Omental fat pad (tissue), 4 donors: ENCODE results near the gene SVEP1. TPM values are rescaled to one million over a fixed set of nuclear protein-coding genes. Genes with fewer than 3 reads are reported as not detected.

ENCODE experiments used
- ATAC-seq: fragments of 150-250 bp; one replicate; pipeline ENCODE4 v1.9.1; 2016; ENCODE audit warnings: mild to moderate bottlenecking, moderate library complexity; ENCODE audit not compliant: low FRiP score
- DNase-seq: peaks from one replicate; pipeline ENCODE4 v3.0.0-alpha.2; 2019; ENCODE audit warnings: low spot score
- total RNA-seq, 4 donors: library from RNA; depleted of rRNA; stranded (reverse); fragments of >200 nt; gene quantifications; one replicate each; pipeline ENCODE4 v1.1.0, GENCODE V29; 2016
- TF ChIP-seq, protein P1 (sequence below), 3 donors: fragments of 450-650 bp; IDR thresholded peaks; one replicate each; pipeline ENCODE4 v1.5.1; 2016 to 2017; ENCODE audit warnings: antibody characterized with exemption in 3 of 3, mild to moderate bottlenecking in 3 of 3, moderate library complexity in 2 of 3

SVEP1 gene
- total RNA-seq, 4 donors from 2014 or later = 140 to 465 (median 209) TPM

DNA sequence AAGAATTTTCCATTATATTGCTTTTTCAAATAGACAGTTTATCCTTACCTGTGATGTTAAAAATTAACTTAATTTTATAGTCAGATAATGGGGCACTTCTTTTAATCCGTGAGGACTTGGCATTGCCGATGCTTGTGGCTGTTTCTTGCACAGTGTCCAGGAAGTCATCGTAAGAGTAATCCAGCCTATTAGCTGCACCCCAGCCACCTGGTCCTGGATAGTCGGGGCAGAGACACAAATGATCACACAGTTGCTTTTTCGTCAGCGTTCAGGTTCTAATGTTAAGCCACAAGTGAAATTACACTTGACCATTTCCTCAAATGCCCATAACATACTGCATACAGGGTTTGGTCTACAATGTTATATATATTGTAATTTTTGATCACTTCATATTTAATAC, 107.4 kb downstream of the SVEP1 start:
- DNase-seq = no peak
- no peak for ATAC-seq
- TF ChIP-seq, protein P1, sequence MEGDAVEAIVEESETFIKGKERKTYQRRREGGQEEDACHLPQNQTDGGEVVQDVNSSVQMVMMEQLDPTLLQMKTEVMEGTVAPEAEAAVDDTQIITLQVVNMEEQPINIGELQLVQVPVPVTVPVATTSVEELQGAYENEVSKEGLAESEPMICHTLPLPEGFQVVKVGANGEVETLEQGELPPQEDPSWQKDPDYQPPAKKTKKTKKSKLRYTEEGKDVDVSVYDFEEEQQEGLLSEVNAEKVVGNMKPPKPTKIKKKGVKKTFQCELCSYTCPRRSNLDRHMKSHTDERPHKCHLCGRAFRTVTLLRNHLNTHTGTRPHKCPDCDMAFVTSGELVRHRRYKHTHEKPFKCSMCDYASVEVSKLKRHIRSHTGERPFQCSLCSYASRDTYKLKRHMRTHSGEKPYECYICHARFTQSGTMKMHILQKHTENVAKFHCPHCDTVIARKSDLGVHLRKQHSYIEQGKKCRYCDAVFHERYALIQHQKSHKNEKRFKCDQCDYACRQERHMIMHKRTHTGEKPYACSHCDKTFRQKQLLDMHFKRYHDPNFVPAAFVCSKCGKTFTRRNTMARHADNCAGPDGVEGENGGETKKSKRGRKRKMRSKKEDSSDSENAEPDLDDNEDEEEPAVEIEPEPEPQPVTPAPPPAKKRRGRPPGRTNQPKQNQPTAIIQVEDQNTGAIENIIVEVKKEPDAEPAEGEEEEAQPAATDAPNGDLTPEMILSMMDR (IDR thresholded peaks at IDR 0.05) = no peak

DNA sequence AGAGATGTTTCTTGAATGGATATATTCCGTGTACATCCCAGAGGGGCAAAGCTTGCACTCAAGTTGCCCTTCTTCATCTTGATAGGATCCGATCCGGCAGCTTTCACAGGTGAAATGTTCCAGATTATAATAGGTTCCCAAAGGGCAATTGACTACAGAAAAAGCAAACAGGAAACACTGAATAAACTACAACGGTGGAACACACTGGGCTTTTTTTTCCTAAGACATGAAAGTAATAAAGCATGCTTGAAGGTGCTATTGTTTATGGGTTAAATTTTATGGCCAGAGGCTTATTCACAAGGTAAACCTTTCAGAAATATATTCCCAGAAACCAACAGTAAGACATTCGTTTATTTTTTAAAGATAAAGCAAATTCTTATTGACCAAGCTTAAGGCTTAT, 110.6 kb downstream of the SVEP1 start:
- DNase-seq (no peak), ATAC-seq (no peak)
- TF ChIP-seq, protein P1 (IDR thresholded peaks at IDR 0.05) = no peak

DNA sequence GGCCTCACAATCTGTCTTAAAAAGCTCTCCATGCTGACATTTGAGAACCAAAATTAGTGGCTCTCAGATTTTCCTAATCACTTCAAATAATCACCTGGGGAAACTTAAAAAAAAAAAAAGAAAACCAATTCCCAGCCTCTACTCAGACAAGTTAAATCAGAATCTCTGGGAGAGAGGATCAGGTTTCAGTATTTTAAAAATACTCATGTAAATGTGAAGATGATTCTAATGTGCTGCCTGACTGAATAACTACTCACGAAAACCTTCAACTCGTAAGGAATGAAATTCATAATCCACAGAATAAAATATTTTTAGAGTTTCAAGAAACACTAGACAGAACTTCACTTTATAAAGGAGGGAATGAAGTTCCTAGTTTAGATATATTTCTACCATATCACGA, 114.4 kb downstream of the SVEP1 start:
- TF ChIP-seq, protein P1 (IDR thresholded peaks at IDR 0.05) = no peak
- ATAC-seq = no peak
- DNase-seq = no peak

DNA sequence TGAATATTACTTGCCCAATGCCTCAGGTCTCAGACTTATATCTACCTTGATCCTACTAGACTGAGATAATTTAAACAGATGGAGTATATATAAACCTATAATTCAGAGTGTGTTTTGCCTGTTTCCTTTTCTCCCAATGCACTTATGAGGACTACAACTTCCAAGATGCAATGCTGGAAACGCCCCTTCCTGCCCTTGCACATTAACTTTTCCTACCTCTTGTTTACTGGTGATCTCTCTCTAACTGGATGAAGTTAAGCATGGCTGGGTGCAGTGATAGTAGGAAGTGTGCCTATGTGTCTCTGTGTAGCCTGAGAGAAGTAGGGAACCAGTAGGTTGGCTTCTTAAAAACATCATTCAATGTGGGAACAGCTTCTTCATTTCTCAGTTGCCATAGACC, 115.2 kb downstream of the SVEP1 start:
- TF ChIP-seq, protein P1 (IDR thresholded peaks at IDR 0.05) = no peak
- DNase-seq = no peak
- no peak for ATAC-seq

DNA sequence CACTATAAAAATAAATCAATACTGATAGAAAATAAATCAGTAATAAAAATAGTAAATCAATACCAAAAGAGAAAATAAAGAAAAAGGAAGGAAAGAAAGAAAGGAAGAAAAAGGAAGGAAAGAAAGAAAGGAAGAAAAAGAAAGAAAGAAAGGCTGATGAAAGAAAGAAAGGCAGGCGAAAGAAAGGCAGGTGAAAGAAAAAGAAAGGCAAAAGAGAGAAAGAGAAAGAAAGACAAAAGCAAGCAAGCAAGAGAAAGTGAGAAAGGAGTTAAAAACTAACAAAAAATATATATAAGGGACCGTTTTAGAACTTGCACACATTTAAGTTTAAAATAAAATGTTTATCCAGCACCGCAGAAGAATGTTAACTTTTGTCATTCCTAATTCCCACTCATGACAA, 116.0 kb downstream of the SVEP1 start:
- TF ChIP-seq, protein P1 (IDR thresholded peaks at IDR 0.05) = no peak
- DNase-seq = no peak
- no peak for ATAC-seq

DNA sequence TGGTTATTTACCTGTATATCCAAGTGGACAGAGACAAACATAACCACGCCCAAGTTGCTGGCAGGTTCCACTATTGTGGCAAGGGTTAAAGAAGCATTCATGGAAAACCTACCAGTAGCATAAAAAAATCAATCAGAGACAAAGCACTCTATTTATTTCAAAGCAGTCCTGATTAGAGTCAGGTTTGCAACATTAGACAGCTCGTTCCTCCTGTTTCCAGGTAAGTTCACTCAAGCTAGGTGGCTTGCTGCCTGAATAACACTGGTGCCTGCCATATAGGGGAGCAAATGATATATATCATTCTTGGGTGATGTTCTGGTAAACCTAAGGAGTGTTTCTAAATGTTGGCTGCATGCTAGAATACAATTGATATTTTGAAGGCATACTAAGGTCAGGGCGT, 122.3 kb downstream of the SVEP1 start:
- TF ChIP-seq, protein P1 (IDR thresholded peaks at IDR 0.05) = no peak
- no peak for ATAC-seq
- DNase-seq = no peak

DNA sequence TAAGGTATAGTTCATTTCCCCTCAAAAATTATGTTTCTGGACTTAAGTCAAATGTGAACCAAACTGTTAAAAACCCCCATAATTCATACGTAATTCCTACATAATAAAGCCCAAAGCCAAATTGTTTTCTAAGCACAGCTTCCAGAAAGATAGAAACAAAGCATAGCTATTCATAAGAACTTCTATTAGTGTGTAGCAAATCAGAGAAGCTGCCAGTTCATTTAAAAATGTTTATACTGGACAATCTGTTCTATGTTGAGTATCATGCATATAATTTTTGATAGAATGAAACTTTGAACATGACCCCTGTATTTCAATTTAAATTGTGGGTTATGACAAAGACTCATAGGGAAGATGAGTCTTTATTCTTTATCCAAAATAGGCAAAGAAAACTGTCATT, 122.9 kb downstream of the SVEP1 start:
- ATAC-seq = no peak
- no peak for DNase-seq
- TF ChIP-seq, protein P1 (IDR thresholded peaks at IDR 0.05) = no peak
